Measurements from ENCODE around the gene MEGF6. TPM values are rescaled to one million over a fixed set of nuclear protein-coding genes. Genes with fewer than 3 reads are reported as not detected.

The MEGF6 gene
- total RNA-seq, 1 experiment from 2014 or later, result 65.3 TPM

DNA sequence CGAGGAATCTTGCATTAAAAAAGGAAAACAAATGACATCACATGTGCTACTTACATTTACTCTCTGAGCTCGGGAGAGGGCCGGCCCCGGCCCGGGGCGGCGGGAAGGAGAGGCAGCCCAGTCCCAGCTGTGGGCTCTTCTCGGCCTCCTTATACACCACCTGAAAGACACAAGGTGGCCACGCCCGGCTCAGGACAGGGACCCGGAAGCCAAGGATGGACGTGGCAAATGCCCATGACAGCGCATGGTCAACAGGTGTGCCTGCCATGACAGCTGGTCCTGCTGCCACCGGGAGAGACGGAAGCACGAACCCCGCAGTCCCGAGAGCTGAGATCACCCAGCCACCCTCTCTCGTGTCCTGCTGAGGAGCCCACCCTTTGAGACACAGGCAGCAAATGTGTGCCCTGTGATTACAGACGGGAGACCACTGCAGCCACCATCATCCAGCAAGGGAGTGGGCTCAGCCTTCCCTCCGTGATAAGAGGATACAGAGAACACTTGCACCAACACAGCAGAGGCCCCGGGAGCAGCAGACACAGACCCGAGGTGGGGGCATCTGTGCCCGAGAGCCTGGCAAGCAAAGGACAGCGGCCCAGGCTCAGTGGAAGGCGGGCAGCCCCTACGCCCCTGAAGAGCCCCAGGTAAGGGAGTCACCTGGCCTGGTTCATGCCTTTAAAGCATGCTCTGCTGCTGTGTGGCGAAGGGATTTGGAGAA lies 22.2 kb upstream of the MEGF6 start:
- H3K36me3 ChIP-seq (ENCODE audit: low read depth), result no peaks in the 10 kb centered on the region
- CTCF ChIA-PET, result no interaction called here
- BruUV-seq (replicated peaks), result no TSS peak

DNA sequence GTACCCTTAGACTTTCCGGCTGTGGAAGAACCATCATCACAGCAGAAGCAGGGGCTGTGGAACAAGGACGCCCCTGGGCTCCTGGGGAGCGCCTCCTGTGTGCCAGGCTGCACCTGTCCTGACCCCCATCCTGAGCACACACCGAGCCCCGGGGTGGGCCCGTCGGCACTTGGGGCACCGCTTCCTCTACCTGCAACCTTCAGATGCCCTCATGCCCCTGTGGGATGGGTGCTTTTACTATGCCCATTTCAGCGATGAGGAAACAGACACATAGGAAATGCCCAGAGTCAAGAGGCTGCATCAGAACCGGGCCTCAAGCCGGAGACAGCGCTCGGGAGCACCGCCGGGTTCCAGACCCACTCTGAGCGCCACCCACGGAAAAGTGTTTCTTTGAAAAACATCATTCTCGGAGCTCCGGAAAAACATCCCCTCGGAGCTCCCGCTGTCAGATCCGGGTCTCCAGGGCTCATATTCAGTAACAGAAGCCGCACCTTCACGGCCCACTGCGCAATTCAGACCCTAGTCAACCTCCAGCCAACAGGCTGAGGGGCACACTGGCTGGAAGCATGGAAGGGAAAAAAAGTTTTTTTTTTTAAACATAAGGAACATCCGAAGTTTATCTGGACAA lies 21.5 kb upstream of the MEGF6 start:
- intact Hi-C loops (cut with micrococcal nuclease; ENCODE audit: unreplicated experiment), result no loop called here
- H3K36me3 ChIP-seq (ENCODE audit: low read depth), result no peaks in the 10 kb centered on the region
- no peak overlapping the region for H3K27ac ChIP-seq
- TF ChIP-seq, protein P1, sequence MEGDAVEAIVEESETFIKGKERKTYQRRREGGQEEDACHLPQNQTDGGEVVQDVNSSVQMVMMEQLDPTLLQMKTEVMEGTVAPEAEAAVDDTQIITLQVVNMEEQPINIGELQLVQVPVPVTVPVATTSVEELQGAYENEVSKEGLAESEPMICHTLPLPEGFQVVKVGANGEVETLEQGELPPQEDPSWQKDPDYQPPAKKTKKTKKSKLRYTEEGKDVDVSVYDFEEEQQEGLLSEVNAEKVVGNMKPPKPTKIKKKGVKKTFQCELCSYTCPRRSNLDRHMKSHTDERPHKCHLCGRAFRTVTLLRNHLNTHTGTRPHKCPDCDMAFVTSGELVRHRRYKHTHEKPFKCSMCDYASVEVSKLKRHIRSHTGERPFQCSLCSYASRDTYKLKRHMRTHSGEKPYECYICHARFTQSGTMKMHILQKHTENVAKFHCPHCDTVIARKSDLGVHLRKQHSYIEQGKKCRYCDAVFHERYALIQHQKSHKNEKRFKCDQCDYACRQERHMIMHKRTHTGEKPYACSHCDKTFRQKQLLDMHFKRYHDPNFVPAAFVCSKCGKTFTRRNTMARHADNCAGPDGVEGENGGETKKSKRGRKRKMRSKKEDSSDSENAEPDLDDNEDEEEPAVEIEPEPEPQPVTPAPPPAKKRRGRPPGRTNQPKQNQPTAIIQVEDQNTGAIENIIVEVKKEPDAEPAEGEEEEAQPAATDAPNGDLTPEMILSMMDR (conservative IDR thresholded peaks at IDR 0.05), result no peak
- no peak for TF ChIP-seq EZH2 (IDR thresholded peaks at IDR 0.05; ENCODE audit: low read depth)
- peak overlapping the region; percentile 38; the same call in 1 of the 2 replicates for H3K4me2 ChIP-seq
- no TSS peak for BruUV-seq (replicated peaks)
- no peaks in the 10 kb centered on the region; the same call in 1 of the 2 replicates for H3K4me1 ChIP-seq (replicated peaks; ENCODE audit: insufficient read depth)
- peaks cover 11% of the 10 kb centered on the region; the same call in 1 of the 2 replicates for H3F3A ChIP-seq (ENCODE audit: insufficient read depth, low read depth)
- no peak for DNase-seq
- ChIA-PET POLR2A (ENCODE audit: unreplicated experiment) (no interaction called here), CTCF (interaction anchor here (1.2 to 1.6 kb wide), 2 partner anchors 92 to 180 kb away, joined by 3 to 7 read pairs; no protein-coding TSS in a partner anchor)
- H2AFZ ChIP-seq, result no peak overlapping the region
- H3K79me2 ChIP-seq (ENCODE audit: low read depth), result no peaks in the 10 kb centered on the region
- H3K4me3 ChIP-seq, result no peak overlapping the region
- H3K27me3 ChIP-seq (ENCODE audit: insufficient read depth, low read depth), result no peaks in the 10 kb centered on the region
- H3K9me3 ChIP-seq (ENCODE audit: insufficient read depth, low read depth), result no peaks in the 10 kb centered on the region
- H4K20me1 ChIP-seq (ENCODE audit: insufficient read depth), result peaks cover 3% of the 10 kb centered on the region; the same call in 1 of the 2 replicates
- H3K9me2 ChIP-seq (ENCODE audit: insufficient read depth), result no peaks in the 10 kb centered on the region

More for the DNA sequence above, 22.2 kb upstream of the MEGF6 start:
- no peak overlapping the region for H3K4me2 ChIP-seq
- POLR2A ChIA-PET (ENCODE audit: unreplicated experiment), result no interaction called here
- no peak for TF ChIP-seq EZH2 (IDR thresholded peaks at IDR 0.05; ENCODE audit: low read depth)
- TF ChIP-seq, protein P1 (conservative IDR thresholded peaks at IDR 0.05), result no peak
- H3K4me1 ChIP-seq (replicated peaks; ENCODE audit: insufficient read depth), result no peaks in the 10 kb centered on the region; the same call in 1 of the 2 replicates
- no peaks in the 10 kb centered on the region for H3K79me2 ChIP-seq (ENCODE audit: low read depth)
- H2AFZ ChIP-seq, result no peak overlapping the region
- no peaks in the 10 kb centered on the region for H3K27me3 ChIP-seq (ENCODE audit: insufficient read depth, low read depth)
- DNase-seq, result no peak
- intact Hi-C loops (cut with micrococcal nuclease; ENCODE audit: unreplicated experiment), result no loop called here
- no peaks in the 10 kb centered on the region for H3K9me3 ChIP-seq (ENCODE audit: insufficient read depth, low read depth)
- 0 out of 2 replicates have a peak, but pooled peaks cover 5% of the 10 kb centered on the region for H3F3A ChIP-seq (ENCODE audit: insufficient read depth, low read depth)
- H3K27ac ChIP-seq, result no peak overlapping the region
- no peak overlapping the region for H3K4me3 ChIP-seq
- peaks cover 3% of the 10 kb centered on the region; the same call in 1 of the 2 replicates for H4K20me1 ChIP-seq (ENCODE audit: insufficient read depth)
- no peaks in the 10 kb centered on the region for H3K9me2 ChIP-seq (ENCODE audit: insufficient read depth)

DNA sequence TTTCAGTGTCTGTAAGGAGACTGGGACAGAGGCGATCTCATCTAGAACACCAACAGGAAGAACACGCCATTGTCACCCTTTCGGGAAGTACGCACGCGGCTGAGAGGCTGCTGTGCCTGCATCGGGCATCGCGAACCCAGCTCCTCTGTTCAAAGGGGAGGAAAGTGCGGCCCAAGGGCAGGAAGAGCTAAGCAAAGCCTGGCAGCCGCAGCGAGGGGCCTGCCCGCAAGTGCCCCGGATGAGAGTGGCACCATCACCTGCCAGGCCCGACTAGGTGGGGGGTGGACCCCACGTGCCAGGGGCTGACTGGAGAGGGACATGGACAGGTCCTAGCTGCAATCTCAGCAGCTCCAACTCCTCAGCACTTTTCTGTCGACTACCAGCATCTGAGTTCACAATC lies 21.0 kb upstream of the MEGF6 start:
- Histone ChIP-seq H3K36me3 (ENCODE audit: low read depth) (no peaks in the 10 kb centered on the region), H3K79me2 (ENCODE audit: low read depth) (no peaks in the 10 kb centered on the region), H3K9me2 (ENCODE audit: insufficient read depth) (no peaks in the 10 kb centered on the region), H3K4me2 (peak overlapping the region; percentile 38), H2AFZ (no peak overlapping the region), H3K9me3 (ENCODE audit: insufficient read depth, low read depth) (no peaks in the 10 kb centered on the region), H3F3A (ENCODE audit: insufficient read depth, low read depth) (peaks cover 11% of the 10 kb centered on the region; the same call in 1 of the 2 replicates), H4K20me1 (ENCODE audit: insufficient read depth) (peaks cover 3% of the 10 kb centered on the region; the same call in 1 of the 2 replicates), H3K4me1 (replicated peaks; ENCODE audit: insufficient read depth) (no peaks in the 10 kb centered on the region; the same call in 1 of the 2 replicates), H3K27ac (no peak overlapping the region), H3K27me3 (ENCODE audit: insufficient read depth, low read depth) (no peaks in the 10 kb centered on the region), H3K4me3 (no peak overlapping the region; the same call in 1 of the 2 replicates)
- POLR2A ChIA-PET (ENCODE audit: unreplicated experiment), result no interaction called here
- no peak for DNase-seq
- intact Hi-C loops (cut with micrococcal nuclease; ENCODE audit: unreplicated experiment), result no loop called here
- CTCF ChIA-PET, result interaction anchor here (0.5 to 1.6 kb wide), 5 partner anchors 13 to 1246 kb away, joined by 3 to 8 read pairs (median 7); no protein-coding TSS in a partner anchor
- BruUV-seq (replicated peaks), result no TSS peak
- TF ChIP-seq, protein P1 (conservative IDR thresholded peaks at IDR 0.05), result no peak
- TF ChIP-seq EZH2 (IDR thresholded peaks at IDR 0.05; ENCODE audit: low read depth), result no peak

Measured in PC-9 (cell line).